Neural cell (in vitro differentiated cells): ENCODE results near the gene SNRPB.

Experiments used
- EP300 ChIP-seq: fragments of 450-650 bp; conservative IDR thresholded peaks from 2 replicates; pipeline ENCODE4 v1.6.1; 2014; ENCODE audit warnings: antibody characterized with exemption, mild to moderate bottlenecking, moderate library complexity; ENCODE audit not compliant: poor library complexity, severe bottlenecking
- EZH2 ChIP-seq: fragments of 200-600, 300-800 bp; shearing (Covaris generic), sonication (generic); IDR thresholded peaks from 2 replicates; pipeline ENCODE4 v1.6.1; 2014; ENCODE audit warnings: antibody characterized with exemption, low read length, borderline replicate concordance, mild to moderate bottlenecking; ENCODE audit not compliant: insufficient read depth, poor library complexity, severe bottlenecking
- MXI1 ChIP-seq: fragments of 450-650 bp; conservative IDR thresholded peaks from 2 replicates; pipeline ENCODE4 v1.6.1; 2014; ENCODE audit warnings: antibody characterized with exemption, mild to moderate bottlenecking; ENCODE audit not compliant: poor library complexity, severe bottlenecking
- POLR2AphosphoS5 ChIP-seq: IDR thresholded peaks from 2 replicates; pipeline ENCODE4 v1.6.1; 2012
- RAD21 ChIP-seq: fragments of 450-650 bp; conservative IDR thresholded peaks from 2 replicates; pipeline ENCODE4 v1.6.1; 2014; ENCODE audit warnings: antibody characterized with exemption, mild to moderate bottlenecking, moderate library complexity
- REST ChIP-seq: IDR thresholded peaks from 2 replicates; pipeline ENCODE4 v1.6.1; 2012; ENCODE audit warnings: borderline replicate concordance
- SMC3 ChIP-seq: fragments of 450-650 bp; conservative IDR thresholded peaks from 2 replicates; pipeline ENCODE4 v1.6.1; 2014; ENCODE audit warnings: antibody characterized with exemption, mild to moderate bottlenecking, moderate library complexity; ENCODE audit not compliant: poor library complexity
- TF ChIP-seq, protein P1 (sequence below): fragments of 450-650 bp; IDR thresholded peaks from 2 replicates; pipeline ENCODE4 v1.5.1; 2014; ENCODE audit warnings: antibody characterized with exemption, mild to moderate bottlenecking, moderate library complexity; ENCODE audit not compliant: poor library complexity, severe bottlenecking

- TF ChIP-seq, protein P1, sequence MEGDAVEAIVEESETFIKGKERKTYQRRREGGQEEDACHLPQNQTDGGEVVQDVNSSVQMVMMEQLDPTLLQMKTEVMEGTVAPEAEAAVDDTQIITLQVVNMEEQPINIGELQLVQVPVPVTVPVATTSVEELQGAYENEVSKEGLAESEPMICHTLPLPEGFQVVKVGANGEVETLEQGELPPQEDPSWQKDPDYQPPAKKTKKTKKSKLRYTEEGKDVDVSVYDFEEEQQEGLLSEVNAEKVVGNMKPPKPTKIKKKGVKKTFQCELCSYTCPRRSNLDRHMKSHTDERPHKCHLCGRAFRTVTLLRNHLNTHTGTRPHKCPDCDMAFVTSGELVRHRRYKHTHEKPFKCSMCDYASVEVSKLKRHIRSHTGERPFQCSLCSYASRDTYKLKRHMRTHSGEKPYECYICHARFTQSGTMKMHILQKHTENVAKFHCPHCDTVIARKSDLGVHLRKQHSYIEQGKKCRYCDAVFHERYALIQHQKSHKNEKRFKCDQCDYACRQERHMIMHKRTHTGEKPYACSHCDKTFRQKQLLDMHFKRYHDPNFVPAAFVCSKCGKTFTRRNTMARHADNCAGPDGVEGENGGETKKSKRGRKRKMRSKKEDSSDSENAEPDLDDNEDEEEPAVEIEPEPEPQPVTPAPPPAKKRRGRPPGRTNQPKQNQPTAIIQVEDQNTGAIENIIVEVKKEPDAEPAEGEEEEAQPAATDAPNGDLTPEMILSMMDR = no peak
- no peak for TF ChIP-seq REST
- TF ChIP-seq POLR2AphosphoS5 = no peak
- TF ChIP-seq MXI1 = no peak
- TF ChIP-seq EP300 = no peak
- TF ChIP-seq EZH2 = no peak
- TF ChIP-seq RAD21 = no peak
- TF ChIP-seq SMC3 = no peak
These were observed 41.5 kb downstream of the SNRPB start for GRCh38 chr20:2429051-2429450.
